ENCODE measurements around the gene COL20A1. TPM values are rescaled to one million over a fixed set of nuclear protein-coding genes. Genes with fewer than 3 reads are reported as not detected.

COL20A1 gene
- total and polyA plus RNA-seq, 2 of the 13 experiments (the other 11 are each of a cell fraction or from before 2014, with no cell fraction given): not detected

- H3K27me3 ChIP-seq (ENCODE audit: control insufficient read depth in 1 of 2, insufficient read depth in 2 of 2, low read length in 2 of 2): peaks cover 7 to 36% of the 10 kb centered on the region in 2 experiments; a peak in 4 of 5 replicates
- no peaks in the 10 kb centered on the region; the same call in 1 of the 2 replicates for H4K20me1 ChIP-seq (ENCODE audit: insufficient read depth, low read length)
- intact Hi-C loops (cut with micrococcal nuclease; ENCODE audit: unreplicated experiment): no loop called here
- CTCF ChIA-PET (ENCODE audit: low intra/inter-chr PET ratio, low total read pairs): no interaction called here
- DNase-seq (ENCODE audit: low spot score): no peak
- in situ Hi-C loops (cut with HindIII; ENCODE audit: extremely low pct_ligation_motif_present, low pct_unique_long_range_greater_than_20kb): no loop called here
- no peak for ATAC-seq
- no peak overlapping the region for H3K4me2 ChIP-seq (ENCODE audit: low read depth, low read length)
- no peaks in the 10 kb centered on the region for H3K4me1 ChIP-seq (ENCODE audit: insufficient read depth, low read length)
- POLR2A ChIA-PET: no interaction called here
- no peak overlapping the region for H3K9ac ChIP-seq (ENCODE audit: insufficient read depth, low read depth, low read length)
- no TSS peak for BruUV-seq (replicated peaks)
- H3K4me3 ChIP-seq (replicated peaks in 1 of 3; ENCODE audit: insufficient read depth in 1 of 3, low read depth in 2 of 3, low read length in 3 of 3): no peak overlapping the region
- no peak for FAIRE-seq
- no peaks in the 10 kb centered on the region for H3K36me3 ChIP-seq (replicated peaks in 1 of 2; ENCODE audit: control insufficient read depth in 1 of 2, insufficient read depth in 2 of 2, low read length in 2 of 2)
- no peaks in the 10 kb centered on the region for H3K79me2 ChIP-seq (ENCODE audit: insufficient read depth, low read length)
- 64% methylated on average over 10 of the region's 15 CpGs for WGBS (ENCODE audit: low lambda C conversion rate)
- H3K9me3 ChIP-seq (ENCODE audit: low read length): no peaks in the 10 kb centered on the region
- H2AFZ ChIP-seq (ENCODE audit: low read length): no peak overlapping the region
- no peak overlapping the region for H3K27ac ChIP-seq (ENCODE audit: extremely low read length, insufficient read depth, low read length)
- no peak for TF ChIP-seq YEATS4 (CRISPR knock-in tag; IDR thresholded peaks at IDR 0.05; ENCODE audit: borderline replicate concordance)
- no peak for TF ChIP-seq E2F5 (CRISPR knock-in tag; conservative IDR thresholded peaks at IDR 0.05)
- no peak for TF ChIP-seq CHCHD3 (CRISPR knock-in tag; IDR thresholded peaks at IDR 0.05)
- no peak for TF ChIP-seq ZNF3 (CRISPR knock-in tag; IDR thresholded peaks at IDR 0.05)
- no peak for TF ChIP-seq RXRB (CRISPR knock-in tag; IDR thresholded peaks at IDR 0.05; ENCODE audit: borderline replicate concordance)
- no peak for TF ChIP-seq USF2 (IDR thresholded peaks at IDR 0.05; ENCODE audit: low read depth, low read length)
- TF ChIP-seq USF2 (CRISPR knock-in tag; IDR thresholded peaks at IDR 0.05; ENCODE audit: borderline replicate concordance): no peak
- no peak for TF ChIP-seq HHEX (CRISPR knock-in tag; IDR thresholded peaks at IDR 0.05)
- TF ChIP-seq, protein P1, sequence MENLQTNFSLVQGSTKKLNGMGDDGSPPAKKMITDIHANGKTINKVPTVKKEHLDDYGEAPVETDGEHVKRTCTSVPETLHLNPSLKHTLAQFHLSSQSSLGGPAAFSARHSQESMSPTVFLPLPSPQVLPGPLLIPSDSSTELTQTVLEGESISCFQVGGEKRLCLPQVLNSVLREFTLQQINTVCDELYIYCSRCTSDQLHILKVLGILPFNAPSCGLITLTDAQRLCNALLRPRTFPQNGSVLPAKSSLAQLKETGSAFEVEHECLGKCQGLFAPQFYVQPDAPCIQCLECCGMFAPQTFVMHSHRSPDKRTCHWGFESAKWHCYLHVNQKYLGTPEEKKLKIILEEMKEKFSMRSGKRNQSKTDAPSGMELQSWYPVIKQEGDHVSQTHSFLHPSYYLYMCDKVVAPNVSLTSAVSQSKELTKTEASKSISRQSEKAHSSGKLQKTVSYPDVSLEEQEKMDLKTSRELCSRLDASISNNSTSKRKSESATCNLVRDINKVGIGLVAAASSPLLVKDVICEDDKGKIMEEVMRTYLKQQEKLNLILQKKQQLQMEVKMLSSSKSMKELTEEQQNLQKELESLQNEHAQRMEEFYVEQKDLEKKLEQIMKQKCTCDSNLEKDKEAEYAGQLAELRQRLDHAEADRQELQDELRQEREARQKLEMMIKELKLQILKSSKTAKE (CRISPR knock-in tag; IDR thresholded peaks at IDR 0.05; ENCODE audit: borderline replicate concordance): no peak
- TF ChIP-seq KDM5A (IDR thresholded peaks at IDR 0.05; ENCODE audit: borderline replicate concordance, low read length): no peak
- TF ChIP-seq PBX3 (CRISPR knock-in tag; IDR thresholded peaks at IDR 0.05; ENCODE audit: borderline replicate concordance): no peak
- no peak for TF ChIP-seq ZNF772 (CRISPR knock-in tag; IDR thresholded peaks at IDR 0.05)
- TF ChIP-seq FOXO1 (CRISPR knock-in tag; IDR thresholded peaks at IDR 0.05): no peak
- no peak for TF ChIP-seq ZBTB44 (CRISPR knock-in tag; IDR thresholded peaks at IDR 0.05)
- no peak for TF ChIP-seq ZNF574 (CRISPR knock-in tag; IDR thresholded peaks at IDR 0.05)
Observed at GRCh38 chr20:63322933-63323273, 29.9 kb downstream of the COL20A1 start.
